GM06990 (cell line): ENCODE results near the gene UGT1A6.

Experiments used
- DNase-seq: peaks from one replicate; pipeline ENCODE4 v3.0.0-alpha.2; 2011; ENCODE audit not compliant: insufficient read length; ENCODE audit errors: extremely low read depth
- H3K27me3 ChIP-seq: replicated peaks from 2 replicates; pipeline ENCODE4 v1.6.0; 2011; ENCODE audit warnings: low read length; ENCODE audit not compliant: control insufficient read depth, insufficient read depth
- H3K36me3 ChIP-seq: 2 replicates; pipeline ENCODE4 v1.5.1; 2011; ENCODE audit warnings: low read length; ENCODE audit not compliant: control insufficient read depth, insufficient read depth
- H3K4me3 ChIP-seq: replicated peaks from 2 replicates; pipeline ENCODE4 v1.5.1; 2011; ENCODE audit warnings: low read depth, mild to moderate bottlenecking, control low read depth, low read length
- TF ChIP-seq, protein P1 (sequence below): IDR thresholded peaks from 2 replicates; pipeline ENCODE4 v1.5.1; 2011; ENCODE audit warnings: low read length, control low read depth, mild to moderate bottlenecking, inconsistent platforms; ENCODE audit not compliant: insufficient read depth, poor library complexity, severe bottlenecking

The UGT1A6 gene

GRCh38 chr2:233799087-233799665 lies 106.5 kb downstream of the UGT1A6 start:
- Histone ChIP-seq H3K27me3 (no peaks in the 10 kb centered on the region; the same call in 1 of the 2 replicates), H3K36me3 (no peaks in the 10 kb centered on the region), H3K4me3 (no peak overlapping the region)
- TF ChIP-seq, protein P1, sequence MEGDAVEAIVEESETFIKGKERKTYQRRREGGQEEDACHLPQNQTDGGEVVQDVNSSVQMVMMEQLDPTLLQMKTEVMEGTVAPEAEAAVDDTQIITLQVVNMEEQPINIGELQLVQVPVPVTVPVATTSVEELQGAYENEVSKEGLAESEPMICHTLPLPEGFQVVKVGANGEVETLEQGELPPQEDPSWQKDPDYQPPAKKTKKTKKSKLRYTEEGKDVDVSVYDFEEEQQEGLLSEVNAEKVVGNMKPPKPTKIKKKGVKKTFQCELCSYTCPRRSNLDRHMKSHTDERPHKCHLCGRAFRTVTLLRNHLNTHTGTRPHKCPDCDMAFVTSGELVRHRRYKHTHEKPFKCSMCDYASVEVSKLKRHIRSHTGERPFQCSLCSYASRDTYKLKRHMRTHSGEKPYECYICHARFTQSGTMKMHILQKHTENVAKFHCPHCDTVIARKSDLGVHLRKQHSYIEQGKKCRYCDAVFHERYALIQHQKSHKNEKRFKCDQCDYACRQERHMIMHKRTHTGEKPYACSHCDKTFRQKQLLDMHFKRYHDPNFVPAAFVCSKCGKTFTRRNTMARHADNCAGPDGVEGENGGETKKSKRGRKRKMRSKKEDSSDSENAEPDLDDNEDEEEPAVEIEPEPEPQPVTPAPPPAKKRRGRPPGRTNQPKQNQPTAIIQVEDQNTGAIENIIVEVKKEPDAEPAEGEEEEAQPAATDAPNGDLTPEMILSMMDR = no peak
- DNase-seq = no peak

DNA sequence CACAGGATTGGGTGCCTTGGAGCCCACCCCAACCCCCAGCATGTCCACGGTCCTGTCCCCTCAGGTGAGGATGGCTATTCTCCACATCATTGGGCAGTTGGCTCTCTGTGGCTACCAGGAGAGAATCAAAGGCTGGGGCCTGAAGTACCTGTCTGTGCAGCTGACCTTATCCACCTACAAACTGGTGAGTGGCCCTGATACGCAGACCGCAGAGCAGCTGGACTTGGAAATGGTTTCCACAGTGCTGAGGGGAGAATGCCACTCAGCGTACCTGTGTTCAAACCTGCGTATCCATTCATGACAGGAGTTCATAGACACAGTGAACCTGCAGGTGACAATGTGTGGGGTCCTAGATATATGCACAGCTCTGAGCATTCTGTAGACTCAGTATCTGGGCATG lies 107.0 kb downstream of the UGT1A6 start:
- Histone ChIP-seq H3K27me3 (no peaks in the 10 kb centered on the region; the same call in 1 of the 2 replicates), H3K4me3 (no peak overlapping the region), H3K36me3 (no peaks in the 10 kb centered on the region)
- no peak for DNase-seq
- TF ChIP-seq, protein P1 = no peak

GRCh38 chr2:233800208-233800607 lies 107.5 kb downstream of the UGT1A6 start:
- DNase-seq = no peak
- H3K27me3 ChIP-seq = no peaks in the 10 kb centered on the region; the same call in 1 of the 2 replicates
- TF ChIP-seq, protein P1 = no peak
- no peaks in the 10 kb centered on the region for H3K36me3 ChIP-seq
- no peak overlapping the region for H3K4me3 ChIP-seq

DNA sequence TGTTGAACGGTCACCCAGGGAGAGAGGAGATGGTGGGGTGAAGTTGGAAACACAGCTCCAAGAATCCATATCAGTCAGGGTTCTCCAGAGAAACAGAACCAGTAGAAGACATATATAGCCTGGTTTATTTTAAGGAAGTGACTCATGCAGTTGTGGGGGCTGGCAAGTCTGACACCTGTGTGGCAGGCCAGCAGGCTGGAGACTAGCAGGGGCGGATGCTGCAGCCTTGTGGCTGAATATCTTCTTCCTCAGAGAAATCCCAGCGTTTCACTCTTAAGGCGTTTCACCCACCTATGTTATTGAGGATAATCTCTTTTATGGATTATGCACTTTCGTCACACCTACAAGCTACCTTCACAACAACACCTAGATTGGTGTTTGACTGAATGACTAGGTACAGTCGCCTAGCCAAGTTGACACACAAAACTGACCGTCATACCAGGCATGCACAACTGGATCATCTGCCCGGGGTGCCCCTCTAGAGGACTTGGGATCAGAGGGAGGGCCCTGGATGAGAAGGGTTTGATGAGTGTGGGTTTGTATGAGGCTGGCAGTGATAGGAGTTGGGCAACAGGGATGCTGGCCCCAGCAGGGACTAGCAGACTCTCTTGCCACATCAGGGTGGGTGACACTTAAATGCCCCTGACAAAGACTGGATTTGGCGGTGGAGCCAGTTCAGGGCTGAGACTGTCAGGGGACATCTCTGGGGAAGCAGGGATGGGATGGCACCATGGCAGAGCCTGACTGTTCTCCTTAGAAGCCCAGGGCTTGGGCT lies 108.9 kb downstream of the UGT1A6 start:
- TF ChIP-seq, protein P1 = no peak
- DNase-seq = no peak
- Histone ChIP-seq H3K4me3 (no peak overlapping the region), H3K36me3 (no peaks in the 10 kb centered on the region), H3K27me3 (no peaks in the 10 kb centered on the region; the same call in 1 of the 2 replicates)

DNA sequence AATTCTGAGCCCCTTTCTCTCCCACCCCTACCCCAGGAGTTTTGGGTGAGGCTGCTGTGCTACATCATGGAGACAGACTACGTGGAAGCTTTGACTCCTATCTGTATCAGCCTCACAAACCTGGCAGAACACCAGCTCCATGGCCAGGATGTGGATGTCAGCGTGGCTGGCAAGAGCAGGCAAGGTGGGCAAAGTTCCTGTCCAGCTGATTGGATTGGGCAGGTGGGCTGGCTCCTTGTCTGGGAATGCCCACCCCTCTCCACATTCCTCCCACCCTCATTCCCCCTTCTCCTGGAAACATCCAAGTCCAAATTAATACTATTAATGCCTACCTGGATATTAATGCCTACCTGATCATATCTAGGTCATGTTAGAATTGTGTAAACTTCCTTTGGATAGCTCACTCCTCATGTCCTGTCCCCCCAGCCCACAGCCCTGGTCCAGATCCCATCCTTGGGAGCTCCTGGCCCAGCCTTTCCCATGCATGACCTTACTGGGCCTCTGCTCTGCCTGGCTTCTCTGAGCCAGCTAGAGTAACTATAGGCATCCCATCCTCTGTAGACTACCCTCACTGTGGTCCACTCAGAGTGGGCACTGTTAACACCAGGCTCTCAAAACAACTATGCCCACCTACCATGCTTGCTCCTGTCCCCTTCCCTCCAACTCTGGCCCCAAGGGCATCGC lies 109.6 kb downstream of the UGT1A6 start:
- no peaks in the 10 kb centered on the region; the same call in 1 of the 2 replicates for H3K27me3 ChIP-seq
- H3K4me3 ChIP-seq = no peak overlapping the region
- TF ChIP-seq, protein P1 = no peak
- H3K36me3 ChIP-seq = no peaks in the 10 kb centered on the region
- DNase-seq = no peak
